SU-DHL-6 (cell line): ENCODE results near the gene FAM20B.

Source experiments
- EZH2phosphoT487 ChIP-seq: fragments of 200-600 bp; sonication (generic), shearing (Covaris generic); conservative IDR thresholded peaks from 2 replicates; pipeline ENCODE4 v1.6.1; 2018; ENCODE audit warnings: mild to moderate bottlenecking, antibody characterized with exemption, low read length, moderate library complexity, mixed read lengths
- TF ChIP-seq, protein P1 (sequence below): fragments of 200-600 bp; sonication (generic); IDR thresholded peaks from one replicate; pipeline ENCODE4 v1.5.1; 2017; ENCODE audit warnings: antibody characterized with exemption, mild to moderate bottlenecking, low read length, moderate library complexity; ENCODE audit not compliant: insufficient read depth, poor library complexity, severe bottlenecking

DNA sequence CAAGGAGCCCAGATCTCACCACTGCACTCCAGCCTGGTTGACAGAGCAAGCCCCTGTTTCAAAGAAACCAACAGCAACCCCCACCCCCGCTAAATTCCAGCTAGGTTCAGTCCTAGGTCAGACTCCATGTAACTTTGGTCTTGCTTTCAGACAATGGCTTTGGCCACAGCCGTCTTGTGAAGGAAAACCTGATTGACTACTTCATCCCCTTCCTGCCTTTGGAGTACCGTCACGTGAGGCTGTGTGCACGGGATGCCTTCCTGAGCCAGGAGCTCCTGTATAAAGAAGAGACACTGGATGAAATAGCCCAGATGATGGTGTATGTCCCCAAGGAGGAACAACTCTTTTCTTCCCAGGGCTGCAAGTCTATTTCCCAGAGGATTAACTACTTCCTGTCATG lies 69.1 kb downstream of the FAM20B start:
- TF ChIP-seq, protein P1, sequence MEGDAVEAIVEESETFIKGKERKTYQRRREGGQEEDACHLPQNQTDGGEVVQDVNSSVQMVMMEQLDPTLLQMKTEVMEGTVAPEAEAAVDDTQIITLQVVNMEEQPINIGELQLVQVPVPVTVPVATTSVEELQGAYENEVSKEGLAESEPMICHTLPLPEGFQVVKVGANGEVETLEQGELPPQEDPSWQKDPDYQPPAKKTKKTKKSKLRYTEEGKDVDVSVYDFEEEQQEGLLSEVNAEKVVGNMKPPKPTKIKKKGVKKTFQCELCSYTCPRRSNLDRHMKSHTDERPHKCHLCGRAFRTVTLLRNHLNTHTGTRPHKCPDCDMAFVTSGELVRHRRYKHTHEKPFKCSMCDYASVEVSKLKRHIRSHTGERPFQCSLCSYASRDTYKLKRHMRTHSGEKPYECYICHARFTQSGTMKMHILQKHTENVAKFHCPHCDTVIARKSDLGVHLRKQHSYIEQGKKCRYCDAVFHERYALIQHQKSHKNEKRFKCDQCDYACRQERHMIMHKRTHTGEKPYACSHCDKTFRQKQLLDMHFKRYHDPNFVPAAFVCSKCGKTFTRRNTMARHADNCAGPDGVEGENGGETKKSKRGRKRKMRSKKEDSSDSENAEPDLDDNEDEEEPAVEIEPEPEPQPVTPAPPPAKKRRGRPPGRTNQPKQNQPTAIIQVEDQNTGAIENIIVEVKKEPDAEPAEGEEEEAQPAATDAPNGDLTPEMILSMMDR = no peak
- no peak for TF ChIP-seq EZH2phosphoT487
